Kidney (tissue), 14 donors: Measurements from ENCODE around the gene SRBD1. TPM values are rescaled to one million over a fixed set of nuclear protein-coding genes. Genes with fewer than 3 reads are reported as not detected.

ENCODE experiments used
- DNase-seq, 5 donors: peaks; one replicate each; pipeline ENCODE4 v3.0.0-alpha.2; 2013 to 2020
- FAIRE-seq: peaks from 2 replicates; lab custom pipeline; 2012; peaks lifted over from hg19 to GRCh38; lab: Jason Lieb, UNC
- H3K27ac ChIP-seq, 2 donors: one replicate each; pipeline ENCODE4 v1.7.0; 2013; ENCODE audit warnings: low read depth in 2 of 2, low read length in 2 of 2, inconsistent platforms in 1 of 2
- H3K27me3 ChIP-seq: one replicate; pipeline ENCODE4 v1.7.1; 2013; ENCODE audit warnings: low read length, inconsistent platforms; ENCODE audit not compliant: control insufficient read depth, insufficient read depth
- H3K36me3 ChIP-seq, 3 donors: one replicate each; pipeline versions ENCODE4 v1.7.0 to v1.7.1; 2013; ENCODE audit warnings: low read length in 3 of 3, control low read depth in 1 of 3, inconsistent platforms in 1 of 3; ENCODE audit not compliant: insufficient read depth in 3 of 3, control insufficient read depth in 2 of 3
- H3K4me1 ChIP-seq, 3 donors: one replicate each; pipeline versions ENCODE4 v1.7.0 to v1.7.1; 2013; ENCODE audit warnings: low read length in 3 of 3, inconsistent platforms in 1 of 3, low read depth in 1 of 3; ENCODE audit not compliant: control insufficient read depth in 2 of 3, insufficient read depth in 2 of 3
- H3K4me3 ChIP-seq, 3 donors: one replicate each; pipeline versions ENCODE4 v1.7.0 to v1.8.1; 2013; ENCODE audit warnings: low read length in 3 of 3, control low read depth in 1 of 3, inconsistent platforms in 1 of 3
- H3K9ac ChIP-seq, 3 donors: one replicate each; pipeline versions ENCODE4 v1.7.0 to v1.7.1; 2013; ENCODE audit warnings: low read length in 3 of 3, control low read depth in 1 of 3, inconsistent platforms in 1 of 3
- H3K9me3 ChIP-seq, 3 donors: one replicate each; pipeline versions ENCODE4 v1.7.0 to v1.7.1; 2013; ENCODE audit warnings: low read length in 3 of 3, control low read depth in 1 of 3, inconsistent platforms in 1 of 3; ENCODE audit not compliant: control insufficient read depth in 2 of 3, insufficient read depth in 1 of 3
- CTCF ChIP-seq: IDR thresholded peaks from 3 replicates; pipeline ENCODE4 v1.5.1; 2012; ENCODE audit warnings: mild to moderate bottlenecking, moderate library complexity, borderline replicate concordance; ENCODE audit not compliant: insufficient read depth; ENCODE audit errors: extremely low read depth
- intact Hi-C: fragments of 100-400 bp; cut with DNase I; formaldehyde crosslinking; loops from one replicate; pipeline ENCODE4 v1.11.1; 2022
- polyA plus RNA-seq: library from polyadenylated mRNA; stranded (reverse); fragments of 350-450 nt; fragmentation: Illumina TruSeq; extraction: RNeasy Lipid Tissue Mini Kit (QIAGEN cat#74804); gene quantifications from one replicate; pipeline ENCODE4 v1.2.3, GENCODE V29; 2014; ENCODE audit warnings: low read depth, low replicate concordance; ENCODE audit not compliant: insufficient read depth
- total RNA-seq: library from RNA; stranded (reverse); fragmentation: NEBNext Ultra II Directional; extraction: Animal tissue kit (Norgen Biotek cat#: 25700); gene quantifications from one replicate; pipeline ENCODE4 v1.2.1, GENCODE V29; 2021
- donor health status: control.
- donor health status: control.
- donor health status: control.
- donor health status: control.
- donor health status: control.
- donor health status: DM: yes; HTN: yes; CAD: no.
- donor health status: Normal renal cell carcinoma (clear cell type).

SRBD1 gene
- total and polyA plus RNA-seq, 2 donors from 2014 or later: 5.4 to 19.5 TPM

- Histone ChIP-seq H3K4me3 (no peak overlapping the region), H3K4me1 (no peaks in the 10 kb centered on the region), H3K9me3 (no peaks in the 10 kb centered on the region), H3K27ac (no peak overlapping the region), H3K27me3 (no peaks in the 10 kb centered on the region), H3K9ac (no peak overlapping the region), H3K36me3 (no peaks in the 10 kb centered on the region)
- intact Hi-C loops: no loop called here
- DNase-seq (no peak), FAIRE-seq (no peak)
- no peak for TF ChIP-seq CTCF
Observed at GRCh38 chr2:45626387-45627221, 15.5 kb upstream of the SRBD1 start.

DNA sequence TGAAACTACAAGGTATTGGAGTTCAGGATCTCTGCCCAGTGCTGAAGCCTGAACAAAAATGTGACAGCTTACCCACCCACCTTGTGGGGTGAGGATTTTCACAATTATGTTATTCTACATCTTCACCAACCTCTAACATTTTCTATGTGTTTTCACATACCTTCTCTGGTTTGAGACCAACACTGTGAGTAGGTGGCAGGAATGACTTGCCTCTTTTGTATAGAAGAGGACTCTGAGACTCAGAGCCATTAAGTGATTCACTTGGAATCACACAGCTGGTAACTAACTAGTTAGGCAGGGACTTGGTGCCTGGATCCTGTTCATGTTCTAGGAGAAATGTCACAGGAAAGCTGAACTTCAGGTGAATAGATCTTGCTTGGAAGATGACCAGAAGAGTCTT, 14.8 kb upstream of the SRBD1 start:
- DNase-seq: no peak
- H3K4me3 ChIP-seq: no peak overlapping the region
- no peaks in the 10 kb centered on the region for H3K27me3 ChIP-seq
- FAIRE-seq: no peak
- TF ChIP-seq CTCF: no peak
- H3K4me1 ChIP-seq: no peaks in the 10 kb centered on the region
- intact Hi-C loops: no loop called here
- no peaks in the 10 kb centered on the region for H3K9me3 ChIP-seq
- H3K36me3 ChIP-seq: no peaks in the 10 kb centered on the region
- no peak overlapping the region for H3K27ac ChIP-seq
- no peak overlapping the region for H3K9ac ChIP-seq

DNA sequence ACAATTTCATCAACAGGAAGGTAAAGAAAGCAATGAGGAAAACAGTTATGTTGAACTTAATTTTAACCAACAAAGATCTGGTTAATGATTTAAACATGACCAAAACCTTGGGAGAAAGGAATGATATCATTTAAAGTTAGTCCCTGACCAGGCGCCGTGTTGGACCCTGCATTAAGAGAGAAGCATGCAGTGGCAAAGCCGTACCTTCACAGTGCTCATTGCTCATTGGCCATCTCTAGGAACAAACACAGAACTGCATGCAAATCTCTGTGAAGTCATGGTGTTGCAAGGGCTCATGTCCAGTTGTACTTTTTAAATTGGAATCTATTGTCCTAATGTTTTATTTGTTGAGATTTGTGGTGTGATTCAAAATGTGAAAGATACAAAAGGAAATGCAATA, 12.0 kb upstream of the SRBD1 start:
- no peaks in the 10 kb centered on the region for H3K4me1 ChIP-seq
- H3K4me3 ChIP-seq: no peak overlapping the region
- no peaks in the 10 kb centered on the region for H3K27me3 ChIP-seq
- FAIRE-seq (no peak), DNase-seq (no peak)
- no peaks in the 10 kb centered on the region for H3K9me3 ChIP-seq
- no peak overlapping the region for H3K27ac ChIP-seq
- intact Hi-C loops: no loop called here
- no peak overlapping the region for H3K9ac ChIP-seq
- H3K36me3 ChIP-seq: no peaks in the 10 kb centered on the region
- TF ChIP-seq CTCF: no peak
